Endothelial cell of umbilical vein (primary cell): Measurements from ENCODE around the gene SOD3. TPM values are rescaled to one million over a fixed set of nuclear protein-coding genes. Genes with fewer than 3 reads are reported as not detected.

ENCODE experiments used
- BruUV-seq: library from RNA; stranded (reverse); fragments of 400-500 nt; replicated peaks from 2 replicates; lab custom pipeline; 2021; lab: Mats Ljungman, UMichigan
- CTCF ChIA-PET: fragments of 300-600, 350-600 bp; sonication (Branson Sonifier 250); formaldehyde crosslinking; loops from one replicate; lab custom pipeline; 2021; ENCODE audit warnings: antibody characterized with exemption, inconsistent platforms; lab: Charles Lee
- POLR2A ChIA-PET: fragments of 300-600, 350-600 bp; sonication (Branson Sonifier 250); formaldehyde crosslinking; loops from one replicate; lab custom pipeline; 2021; ENCODE audit warnings: antibody characterized with exemption, inconsistent platforms; lab: Charles Lee
- DNase-seq: peaks from one replicate; pipeline ENCODE4 v3.0.0-alpha.2; 2011; ENCODE audit warnings: low read depth, low spot score
- FAIRE-seq: peaks from 2 replicates; lab custom pipeline; 2011; peaks lifted over from hg19 to GRCh38; lab: Jason Lieb, UNC
- H2AFZ ChIP-seq: 2 replicates; pipeline ENCODE4 v1.6.0; 2012; ENCODE audit warnings: low read depth, low read length, control low read depth, inconsistent platforms
- H3K27ac ChIP-seq: 2 replicates; pipeline ENCODE4 v1.5.1; 2011; ENCODE audit warnings: low read depth, mild to moderate bottlenecking, control low read depth, low read length, moderate library complexity; ENCODE audit not compliant: insufficient read depth
- H3K27me3 ChIP-seq, 2 experiments: 2 replicates each; pipeline versions ENCODE4 v1.6.0 to v1.6.1; 2011; ENCODE audit warnings: low read length in 2 of 2, mixed read lengths in 1 of 2; ENCODE audit not compliant: control insufficient read depth in 2 of 2, insufficient read depth in 2 of 2
- H3K36me3 ChIP-seq, 2 experiments: 2 replicates in 1 of 2; 3 replicates in 1 of 2; pipeline ENCODE4 v1.5.1; 2011; ENCODE audit warnings: low read length in 2 of 2, mild to moderate bottlenecking in 1 of 2, moderate library complexity in 1 of 2; ENCODE audit not compliant: control insufficient read depth in 2 of 2, insufficient read depth in 2 of 2; ENCODE audit errors: extremely low read depth in 1 of 2
- H3K4me1 ChIP-seq: 3 replicates; pipeline ENCODE4 v1.5.1; 2011; ENCODE audit warnings: mild to moderate bottlenecking, low read length; ENCODE audit not compliant: control insufficient read depth, insufficient read depth; ENCODE audit errors: extremely low read depth
- H3K4me2 ChIP-seq: 2 replicates; pipeline ENCODE4 v1.6.1; 2011; ENCODE audit warnings: low read length, control low read depth, mixed read lengths; ENCODE audit not compliant: insufficient read depth
- H3K4me3 ChIP-seq, 3 experiments: fragments of 200-600 bp in 1 of 3; sonication (generic), shearing (Covaris generic) in 1 of 3; replicated peaks in 1 of 3; 2 replicates each; pipeline ENCODE4 v1.5.1; 2011 to 2016; ENCODE audit warnings: control low read depth in 3 of 3, low read length in 3 of 3, mild to moderate bottlenecking in 2 of 3, inconsistent platforms in 1 of 3, low read depth in 1 of 3, moderate library complexity in 1 of 3; ENCODE audit not compliant: insufficient read depth in 1 of 3
- H3K79me2 ChIP-seq: 2 replicates; pipeline ENCODE4 v1.6.0; 2012; ENCODE audit warnings: low read length, inconsistent platforms; ENCODE audit not compliant: control insufficient read depth, insufficient read depth
- H3K9ac ChIP-seq: replicated peaks from 2 replicates; pipeline ENCODE3; 2011; ENCODE audit warnings: low read length, control low read depth; ENCODE audit not compliant: insufficient read depth; ENCODE audit errors: extremely low read depth
- H3K9me1 ChIP-seq: replicated peaks from 3 replicates; pipeline ENCODE4 v1.6.0; 2011; ENCODE audit warnings: mild to moderate bottlenecking, low read length; ENCODE audit not compliant: control insufficient read depth, insufficient read depth; ENCODE audit errors: extremely low read depth
- H3K9me3 ChIP-seq: replicated peaks from 2 replicates; pipeline ENCODE4 v1.5.1; 2012; ENCODE audit warnings: low read length, inconsistent platforms; ENCODE audit not compliant: control insufficient read depth, insufficient read depth
- H4K20me1 ChIP-seq: replicated peaks from 2 replicates; pipeline ENCODE3; 2011; ENCODE audit warnings: mild to moderate bottlenecking, low read length; ENCODE audit not compliant: control insufficient read depth, insufficient read depth; ENCODE audit errors: extremely low read depth
- EZH2 ChIP-seq: IDR thresholded peaks from 2 replicates; pipeline ENCODE4 v1.6.1; 2012; ENCODE audit warnings: borderline replicate concordance, low read depth, mild to moderate bottlenecking, moderate library complexity, low read length, inconsistent platforms; ENCODE audit not compliant: severe bottlenecking
- MYC ChIP-seq: IDR thresholded peaks from one replicate; pipeline ENCODE4 v1.6.1; 2011; ENCODE audit warnings: mild to moderate bottlenecking, low read depth, low read length
- dilution Hi-C: fragments of 300-500 bp; cut with MboI; formaldehyde crosslinking; loops from one replicate; pipeline ENCODE4 v1.15.0; 2019; ENCODE audit warnings: low sequenced_read_pairs; ENCODE audit not compliant: extremely low pct_ligation_motif_present
- intact Hi-C: fragments of 100-400 bp; cut with micrococcal nuclease; formaldehyde crosslinking; loops from one replicate; pipeline ENCODE4 v1.10.0; 2022
- polyA plus RNA-seq, 4 experiments: library from polyadenylated mRNA; depleted of rRNA in 3 of 4; stranded (reverse) in 3 of 4; unstranded in 1 of 4; fragments of >200 nt; gene quantifications; 2 replicates each; pipeline versions ENCODE4 v1.2.1 to v1.2.3, GENCODE V29; 2011 to 2012; ENCODE audit warnings: missing spikeins in 1 of 4
- total RNA-seq: library from RNA; stranded (reverse); gene quantifications from 2 replicates; pipeline ENCODE4 v1.2.3, GENCODE V29; 2021
- TF ChIP-seq, protein P1 (sequence below), 2 donors: IDR thresholded peaks; 1 replicate in 1 of 2; 2 replicates in 1 of 2; pipeline ENCODE4 v1.5.1; 2011; ENCODE audit warnings: low read length in 2 of 2, mild to moderate bottlenecking in 2 of 2, moderate library complexity in 2 of 2, control low read depth in 1 of 2, inconsistent platforms in 1 of 2, low read depth in 1 of 2; ENCODE audit not compliant: insufficient read depth in 1 of 2; ENCODE audit errors: extremely low read depth in 1 of 2

The SOD3 gene
- total and polyA plus RNA-seq, 2 donors (not counting 3 experiments of a cell fraction or from before 2014, with no cell fraction given) = not detected

DNA sequence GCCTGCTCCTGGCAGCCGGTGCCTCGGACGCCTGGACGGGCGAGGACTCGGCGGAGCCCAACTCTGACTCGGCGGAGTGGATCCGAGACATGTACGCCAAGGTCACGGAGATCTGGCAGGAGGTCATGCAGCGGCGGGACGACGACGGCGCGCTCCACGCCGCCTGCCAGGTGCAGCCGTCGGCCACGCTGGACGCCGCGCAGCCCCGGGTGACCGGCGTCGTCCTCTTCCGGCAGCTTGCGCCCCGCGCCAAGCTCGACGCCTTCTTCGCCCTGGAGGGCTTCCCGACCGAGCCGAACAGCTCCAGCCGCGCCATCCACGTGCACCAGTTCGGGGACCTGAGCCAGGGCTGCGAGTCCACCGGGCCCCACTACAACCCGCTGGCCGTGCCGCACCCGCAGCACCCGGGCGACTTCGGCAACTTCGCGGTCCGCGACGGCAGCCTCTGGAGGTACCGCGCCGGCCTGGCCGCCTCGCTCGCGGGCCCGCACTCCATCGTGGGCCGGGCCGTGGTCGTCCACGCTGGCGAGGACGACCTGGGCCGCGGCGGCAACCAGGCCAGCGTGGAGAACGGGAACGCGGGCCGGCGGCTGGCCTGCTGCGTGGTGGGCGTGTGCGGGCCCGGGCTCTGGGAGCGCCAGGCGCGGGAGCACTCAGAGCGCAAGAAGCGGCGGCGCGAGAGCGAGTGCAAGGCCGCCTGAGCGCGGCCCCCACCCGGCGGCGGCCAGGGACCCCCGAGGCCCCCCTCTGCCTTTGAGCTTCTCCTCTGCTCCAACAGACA is 4.4 kb downstream of the SOD3 start:
- Histone ChIP-seq H3K4me3 (no peak overlapping the region), H3K36me3 (no peaks in the 10 kb centered on the region), H2AFZ (peak overlapping the region; percentile 6), H3K9me1 (no peaks in the 10 kb centered on the region), H3K9ac (no peak overlapping the region), H3K4me1 (no peaks in the 10 kb centered on the region), H3K27ac (no peak overlapping the region), H3K27me3 (peaks cover 56 to 59% of the 10 kb centered on the region in 2 experiments), H3K79me2 (no peaks in the 10 kb centered on the region), H4K20me1 (no peaks in the 10 kb centered on the region), H3K9me3 (no peaks in the 10 kb centered on the region), H3K4me2 (no peak overlapping the region)
- TF ChIP-seq MYC = no peak
- peak; percentile 47 for TF ChIP-seq EZH2
- no TSS peak for BruUV-seq
- intact Hi-C loops (loop anchor here (1.0 kb wide), 1 partner anchor 43 kb away; no protein-coding TSS in a partner anchor), dilution Hi-C loops (no loop called here)
- no peak for DNase-seq
- no peak for FAIRE-seq
- ChIA-PET POLR2A (no interaction called here), CTCF (interaction anchor here (2.3 kb wide), 1 partner anchor 180 kb away, joined by 8 read pairs; no protein-coding TSS in a partner anchor)

DNA sequence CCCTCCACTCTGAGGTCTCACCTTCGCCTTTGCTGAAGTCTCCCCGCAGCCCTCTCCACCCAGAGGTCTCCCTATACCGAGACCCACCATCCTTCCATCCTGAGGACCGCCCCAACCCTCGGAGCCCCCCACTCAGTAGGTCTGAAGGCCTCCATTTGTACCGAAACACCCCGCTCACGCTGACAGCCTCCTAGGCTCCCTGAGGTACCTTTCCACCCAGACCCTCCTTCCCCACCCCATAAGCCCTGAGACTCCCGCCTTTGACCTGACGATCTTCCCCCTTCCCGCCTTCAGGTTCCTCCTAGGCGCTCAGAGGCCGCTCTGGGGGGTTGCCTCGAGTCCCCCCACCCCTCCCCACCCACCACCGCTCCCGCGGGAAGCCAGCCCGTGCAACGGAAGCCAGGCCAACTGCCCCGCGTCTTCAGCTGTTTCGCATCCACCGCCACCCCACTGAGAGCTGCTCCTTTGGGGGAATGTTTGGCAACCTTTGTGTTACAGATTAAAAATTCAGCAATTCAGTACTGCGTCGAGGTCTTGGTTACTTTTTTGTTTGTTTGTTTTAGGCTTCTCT is 5.0 kb downstream of the SOD3 start:
- no TSS peak for BruUV-seq

More for the DNA sequence above, 5.0 kb downstream of the SOD3 start:
- Histone ChIP-seq H3K9me1 (no peaks in the 10 kb centered on the region), H3K4me1 (no peaks in the 10 kb centered on the region), H4K20me1 (no peaks in the 10 kb centered on the region), H3K4me2 (peak overlapping the region; percentile 19), H3K9me3 (no peaks in the 10 kb centered on the region), H3K36me3 (no peaks in the 10 kb centered on the region), H2AFZ (no peak overlapping the region), H3K27me3 (peaks cover 54 to 56% of the 10 kb centered on the region in 2 experiments), H3K9ac (no peak overlapping the region), H3K79me2 (no peaks in the 10 kb centered on the region), H3K27ac (no peak overlapping the region), H3K4me3 (no peak overlapping the region)
- dilution Hi-C loops (no loop called here), intact Hi-C loops (no loop called here)
- ChIA-PET CTCF (interaction anchor here (2.3 kb wide), 1 partner anchor 179 kb away, joined by 8 read pairs; no protein-coding TSS in a partner anchor), POLR2A (no interaction called here)
- DNase-seq (no peak), FAIRE-seq (no peak)
- TF ChIP-seq, protein P1, sequence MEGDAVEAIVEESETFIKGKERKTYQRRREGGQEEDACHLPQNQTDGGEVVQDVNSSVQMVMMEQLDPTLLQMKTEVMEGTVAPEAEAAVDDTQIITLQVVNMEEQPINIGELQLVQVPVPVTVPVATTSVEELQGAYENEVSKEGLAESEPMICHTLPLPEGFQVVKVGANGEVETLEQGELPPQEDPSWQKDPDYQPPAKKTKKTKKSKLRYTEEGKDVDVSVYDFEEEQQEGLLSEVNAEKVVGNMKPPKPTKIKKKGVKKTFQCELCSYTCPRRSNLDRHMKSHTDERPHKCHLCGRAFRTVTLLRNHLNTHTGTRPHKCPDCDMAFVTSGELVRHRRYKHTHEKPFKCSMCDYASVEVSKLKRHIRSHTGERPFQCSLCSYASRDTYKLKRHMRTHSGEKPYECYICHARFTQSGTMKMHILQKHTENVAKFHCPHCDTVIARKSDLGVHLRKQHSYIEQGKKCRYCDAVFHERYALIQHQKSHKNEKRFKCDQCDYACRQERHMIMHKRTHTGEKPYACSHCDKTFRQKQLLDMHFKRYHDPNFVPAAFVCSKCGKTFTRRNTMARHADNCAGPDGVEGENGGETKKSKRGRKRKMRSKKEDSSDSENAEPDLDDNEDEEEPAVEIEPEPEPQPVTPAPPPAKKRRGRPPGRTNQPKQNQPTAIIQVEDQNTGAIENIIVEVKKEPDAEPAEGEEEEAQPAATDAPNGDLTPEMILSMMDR (IDR thresholded peaks at IDR 0.05; ENCODE audit: extremely low read depth in 1 of 2, insufficient read depth in 1 of 2, low read depth in 1 of 2, low read length in 2 of 2) = no peak
